ENCODE measurements around the gene RERE. TPM values are rescaled to one million over a fixed set of nuclear protein-coding genes. Genes with fewer than 3 reads are reported as not detected.

Gene RERE
- total RNA-seq, 1 donor from 2014 or later: 76.8 TPM

DNA sequence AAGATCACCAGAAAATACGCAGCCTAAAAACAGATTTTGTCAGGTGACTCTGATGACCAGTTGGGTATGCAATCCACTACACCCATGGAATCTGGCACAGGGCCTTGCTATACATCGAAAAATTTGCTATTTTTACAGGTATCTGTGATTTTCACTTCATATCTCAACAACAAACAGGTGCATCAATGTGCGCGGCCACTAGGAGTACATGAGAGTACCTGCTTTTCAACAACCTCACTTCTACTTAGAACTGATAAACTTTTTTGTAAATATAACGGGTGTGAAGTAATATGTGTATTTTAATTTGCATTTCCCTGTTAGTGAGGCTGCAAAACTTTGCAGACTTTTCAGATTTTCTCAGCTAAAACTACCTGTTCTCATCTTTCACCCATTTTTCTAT, 418.8 kb downstream of the RERE start:
- Mint-ChIP-seq H3K4me1 (ENCODE audit: unreplicated experiment) (peaks cover 48% of the 10 kb centered on the region), H3K4me3 (ENCODE audit: unreplicated experiment) (no peak overlapping the region), H3K9me3 (ENCODE audit: unreplicated experiment) (no peaks in the 10 kb centered on the region), H3K36me3 (ENCODE audit: unreplicated experiment) (peaks cover 21% of the 10 kb centered on the region), H3K27ac (ENCODE audit: unreplicated experiment) (peak overlapping the region; percentile 71), H3K27me3 (ENCODE audit: unreplicated experiment) (no peaks in the 10 kb centered on the region)
- DNase-seq (ENCODE audit: extremely low spot score, unreplicated experiment): no peak
- no peak for TF ChIP-seq CTCF (IDR thresholded peaks at IDR 0.05)

GRCh38 chr1:8398086-8398485, 419.4 kb downstream of the RERE start:
- Mint-ChIP-seq H3K4me3 (ENCODE audit: unreplicated experiment) (no peak overlapping the region), H3K27ac (ENCODE audit: unreplicated experiment) (peak overlapping the region; percentile 71), H3K36me3 (ENCODE audit: unreplicated experiment) (peaks cover 22% of the 10 kb centered on the region), H3K4me1 (ENCODE audit: unreplicated experiment) (peaks cover 48% of the 10 kb centered on the region), H3K27me3 (ENCODE audit: unreplicated experiment) (no peaks in the 10 kb centered on the region), H3K9me3 (ENCODE audit: unreplicated experiment) (no peaks in the 10 kb centered on the region)
- TF ChIP-seq CTCF (IDR thresholded peaks at IDR 0.05): no peak
- no peak for DNase-seq (ENCODE audit: extremely low spot score, unreplicated experiment)

DNA sequence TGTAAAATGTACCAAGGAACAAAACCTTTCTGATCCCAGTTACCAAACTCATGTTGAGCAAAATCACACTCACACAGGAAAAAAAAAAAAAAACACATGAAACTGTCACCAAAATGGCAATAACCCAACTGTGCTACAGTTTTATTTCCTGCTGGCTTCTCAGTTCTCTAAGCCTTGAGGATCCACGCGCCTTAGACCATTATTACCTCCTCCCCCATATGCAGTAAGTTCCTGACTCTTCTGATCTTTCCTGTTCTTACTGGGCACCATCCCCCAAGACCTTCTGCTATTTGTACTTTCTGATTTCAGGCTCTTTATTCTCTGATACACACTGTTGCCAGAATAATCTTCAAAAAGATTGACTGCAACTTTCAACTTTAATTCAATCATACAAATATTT, 419.9 kb downstream of the RERE start:
- Mint-ChIP-seq H3K36me3 (ENCODE audit: unreplicated experiment) (peaks cover 25% of the 10 kb centered on the region), H3K4me1 (ENCODE audit: unreplicated experiment) (peaks cover 54% of the 10 kb centered on the region), H3K9me3 (ENCODE audit: unreplicated experiment) (no peaks in the 10 kb centered on the region), H3K27ac (ENCODE audit: unreplicated experiment) (peak overlapping the region; percentile 71), H3K4me3 (ENCODE audit: unreplicated experiment) (no peak overlapping the region), H3K27me3 (ENCODE audit: unreplicated experiment) (no peaks in the 10 kb centered on the region)
- no peak for TF ChIP-seq CTCF (IDR thresholded peaks at IDR 0.05)
- DNase-seq (ENCODE audit: extremely low spot score, unreplicated experiment): no peak

DNA sequence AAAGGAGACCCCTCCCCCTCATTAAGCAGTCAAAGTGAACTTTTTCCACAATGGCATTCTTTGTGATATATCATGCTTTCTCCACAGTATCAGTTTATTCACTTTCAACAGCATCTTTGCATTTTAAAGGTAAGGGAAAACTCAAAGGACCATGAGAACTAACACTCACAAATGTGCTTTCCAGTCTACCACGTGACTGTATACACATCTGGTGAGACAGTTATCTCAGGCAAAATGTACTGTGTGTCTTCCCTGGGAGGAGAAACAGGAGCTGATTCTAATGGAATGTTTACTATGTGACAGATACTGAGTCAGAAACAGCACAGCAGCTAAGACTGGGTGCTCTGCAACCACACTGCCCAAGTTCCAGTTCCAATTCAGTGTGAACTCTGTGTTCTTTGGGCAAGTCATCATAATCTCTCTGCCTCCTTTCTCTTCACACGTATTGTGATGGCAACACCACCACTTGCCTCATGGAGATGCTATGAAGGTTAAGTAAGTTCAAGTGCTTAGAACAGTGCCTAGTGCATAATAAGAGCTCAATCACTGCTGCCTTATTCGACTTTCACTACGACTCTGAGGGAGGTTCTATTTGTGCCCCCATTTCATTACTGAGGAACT, 420.5 kb downstream of the RERE start:
- H3K27me3 Mint-ChIP-seq (ENCODE audit: unreplicated experiment): no peaks in the 10 kb centered on the region
- TF ChIP-seq CTCF (IDR thresholded peaks at IDR 0.05): no peak

DNA sequence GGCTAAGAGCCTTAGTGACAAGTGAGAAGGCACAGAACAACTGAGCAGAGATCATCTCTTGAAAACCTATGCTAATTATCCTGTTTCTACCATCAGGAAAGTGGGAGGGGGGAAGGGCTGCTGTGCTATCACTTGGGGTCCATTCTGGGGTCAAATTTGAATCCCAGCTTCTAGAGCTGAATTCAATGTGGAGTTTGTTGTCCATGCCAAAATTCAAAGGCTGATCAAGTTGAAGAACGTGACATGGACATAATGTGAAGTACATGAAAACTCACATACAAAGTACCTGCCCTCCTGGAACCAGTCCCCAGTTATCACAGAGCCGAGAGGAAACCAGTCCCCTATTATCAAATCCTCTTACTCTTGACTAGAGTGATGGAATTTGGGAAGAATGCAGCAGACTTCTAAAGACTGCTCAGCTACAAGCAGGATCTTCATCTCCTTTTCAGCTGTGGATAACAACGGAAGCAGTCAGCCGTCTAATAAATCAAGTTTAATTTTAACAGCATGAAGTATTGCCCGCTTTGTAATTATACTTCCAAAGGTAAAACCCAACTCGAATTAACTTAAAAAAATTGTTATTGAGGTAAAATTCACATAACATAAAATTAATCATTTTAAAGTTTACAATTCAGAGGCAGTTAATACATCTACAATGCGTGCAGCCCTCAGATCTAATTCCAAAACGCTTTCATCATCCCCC, 421.2 kb downstream of the RERE start:
- H3K36me3 Mint-ChIP-seq (ENCODE audit: unreplicated experiment): peaks cover 26% of the 10 kb centered on the region
- H3K27ac Mint-ChIP-seq (ENCODE audit: unreplicated experiment): peak overlapping the region; percentile 71

More for the DNA sequence above, 420.5 kb downstream of the RERE start:
- Mint-ChIP-seq H3K4me3 (ENCODE audit: unreplicated experiment) (no peak overlapping the region), H3K27ac (ENCODE audit: unreplicated experiment) (peak overlapping the region; percentile 71), H3K36me3 (ENCODE audit: unreplicated experiment) (peaks cover 24% of the 10 kb centered on the region), H3K4me1 (ENCODE audit: unreplicated experiment) (peaks cover 57% of the 10 kb centered on the region), H3K9me3 (ENCODE audit: unreplicated experiment) (no peaks in the 10 kb centered on the region)
- DNase-seq (ENCODE audit: extremely low spot score, unreplicated experiment): no peak

More for the DNA sequence above, 421.2 kb downstream of the RERE start:
- no peaks in the 10 kb centered on the region for H3K9me3 Mint-ChIP-seq (ENCODE audit: unreplicated experiment)
- H3K27me3 Mint-ChIP-seq (ENCODE audit: unreplicated experiment): no peaks in the 10 kb centered on the region
- no peak for TF ChIP-seq CTCF (IDR thresholded peaks at IDR 0.05)
- H3K4me3 Mint-ChIP-seq (ENCODE audit: unreplicated experiment): no peak overlapping the region
- DNase-seq (ENCODE audit: extremely low spot score, unreplicated experiment): no peak
- peaks cover 58% of the 10 kb centered on the region for H3K4me1 Mint-ChIP-seq (ENCODE audit: unreplicated experiment)
